ENCODE data around the gene CFAP299. TPM values are rescaled to one million over a fixed set of nuclear protein-coding genes. Genes with fewer than 3 reads are reported as not detected.

CFAP299 gene
- total RNA-seq, 4 donors from 2014 or later = 5.1 TPM; not detected in 3

DNA sequence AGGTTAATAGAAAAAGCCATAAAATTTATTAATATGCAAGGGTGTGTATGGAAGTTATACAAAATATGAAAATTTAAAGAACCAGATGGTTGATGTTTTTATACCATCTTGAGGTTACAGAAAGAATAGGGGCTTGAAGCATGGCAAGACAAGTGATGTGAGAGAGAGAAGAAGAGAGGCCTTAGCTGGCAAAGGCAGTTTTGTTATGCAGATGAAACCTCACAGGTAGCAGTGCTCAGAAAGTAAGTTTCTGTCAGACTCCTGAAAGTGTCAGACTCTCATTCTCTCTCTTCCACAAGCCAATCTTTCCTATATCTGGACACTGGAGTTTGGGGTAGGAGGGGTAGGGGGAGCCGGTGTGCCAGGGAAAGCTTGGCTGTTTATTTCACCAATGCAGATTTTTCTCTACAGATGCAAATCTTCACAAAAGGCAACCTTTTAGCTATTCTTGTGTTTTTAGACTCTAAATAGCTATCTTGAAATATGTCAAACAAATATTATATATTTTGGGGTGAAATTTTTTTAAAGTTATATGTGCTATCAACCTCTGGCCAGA is 124.5 kb downstream of the CFAP299 start:
- TF ChIP-seq EP300 (IDR thresholded peaks at IDR 0.05) (no peak), POLR2AphosphoS5 (IDR thresholded peaks at IDR 0.05) (no peak)
- Histone ChIP-seq H3K27me3 (no peaks in the 10 kb centered on the region), H3K27ac (no peak overlapping the region), H3K36me3 (no peaks in the 10 kb centered on the region), H3K4me3 (no peak overlapping the region), H3K4me1 (peaks cover 0 to 2% (median 0%) of the 10 kb centered on the region in 3 donors), H3K9me3 (no peaks in the 10 kb centered on the region)
- no peak for ATAC-seq
- 100% methylated on average over 1 of the region's 1 CpG for WGBS, 2 donors (ENCODE audit: low coverage in 1 of 2)

DNA sequence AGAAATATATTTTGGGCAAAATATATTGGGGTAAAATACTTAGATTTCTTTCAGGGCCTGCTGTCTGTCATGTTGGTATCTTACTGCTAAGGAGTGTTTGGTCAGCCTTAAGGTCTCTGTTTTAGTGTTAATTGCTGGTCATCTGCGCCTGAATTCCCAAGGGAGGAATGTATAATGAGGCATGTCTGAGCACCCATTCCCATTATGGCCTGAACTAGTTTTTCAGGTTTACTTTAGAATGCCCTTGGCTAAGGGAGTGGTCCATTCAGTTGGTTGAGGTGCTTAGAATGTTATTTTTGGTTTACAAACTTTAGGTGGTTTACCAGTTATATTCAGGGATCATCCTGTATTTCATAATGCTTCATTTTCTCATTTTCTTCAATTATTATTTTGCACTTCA is 125.9 kb downstream of the CFAP299 start:
- no peak overlapping the region for H3K4me3 ChIP-seq
- no peak for TF ChIP-seq POLR2A (IDR thresholded peaks at IDR 0.05)
- no peak for TF ChIP-seq EP300 (IDR thresholded peaks at IDR 0.05)
- TF ChIP-seq POLR2AphosphoS5 (IDR thresholded peaks at IDR 0.05) = no peak
- TF ChIP-seq, protein P1, sequence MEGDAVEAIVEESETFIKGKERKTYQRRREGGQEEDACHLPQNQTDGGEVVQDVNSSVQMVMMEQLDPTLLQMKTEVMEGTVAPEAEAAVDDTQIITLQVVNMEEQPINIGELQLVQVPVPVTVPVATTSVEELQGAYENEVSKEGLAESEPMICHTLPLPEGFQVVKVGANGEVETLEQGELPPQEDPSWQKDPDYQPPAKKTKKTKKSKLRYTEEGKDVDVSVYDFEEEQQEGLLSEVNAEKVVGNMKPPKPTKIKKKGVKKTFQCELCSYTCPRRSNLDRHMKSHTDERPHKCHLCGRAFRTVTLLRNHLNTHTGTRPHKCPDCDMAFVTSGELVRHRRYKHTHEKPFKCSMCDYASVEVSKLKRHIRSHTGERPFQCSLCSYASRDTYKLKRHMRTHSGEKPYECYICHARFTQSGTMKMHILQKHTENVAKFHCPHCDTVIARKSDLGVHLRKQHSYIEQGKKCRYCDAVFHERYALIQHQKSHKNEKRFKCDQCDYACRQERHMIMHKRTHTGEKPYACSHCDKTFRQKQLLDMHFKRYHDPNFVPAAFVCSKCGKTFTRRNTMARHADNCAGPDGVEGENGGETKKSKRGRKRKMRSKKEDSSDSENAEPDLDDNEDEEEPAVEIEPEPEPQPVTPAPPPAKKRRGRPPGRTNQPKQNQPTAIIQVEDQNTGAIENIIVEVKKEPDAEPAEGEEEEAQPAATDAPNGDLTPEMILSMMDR (IDR thresholded peaks at IDR 0.05) = no peak
- no peaks in the 10 kb centered on the region for H3K27me3 ChIP-seq
- H3K4me1 ChIP-seq = peaks cover 0 to 2% (median 0%) of the 10 kb centered on the region in 3 donors
- H3K27ac ChIP-seq = no peak overlapping the region
- no peaks in the 10 kb centered on the region for H3K9me3 ChIP-seq
- H3K36me3 ChIP-seq = no peaks in the 10 kb centered on the region
- ATAC-seq = no peak
- no CpG with 5 or more reads among the region's 1 CpG for WGBS, 2 donors (ENCODE audit: low coverage in 1 of 2)

DNA sequence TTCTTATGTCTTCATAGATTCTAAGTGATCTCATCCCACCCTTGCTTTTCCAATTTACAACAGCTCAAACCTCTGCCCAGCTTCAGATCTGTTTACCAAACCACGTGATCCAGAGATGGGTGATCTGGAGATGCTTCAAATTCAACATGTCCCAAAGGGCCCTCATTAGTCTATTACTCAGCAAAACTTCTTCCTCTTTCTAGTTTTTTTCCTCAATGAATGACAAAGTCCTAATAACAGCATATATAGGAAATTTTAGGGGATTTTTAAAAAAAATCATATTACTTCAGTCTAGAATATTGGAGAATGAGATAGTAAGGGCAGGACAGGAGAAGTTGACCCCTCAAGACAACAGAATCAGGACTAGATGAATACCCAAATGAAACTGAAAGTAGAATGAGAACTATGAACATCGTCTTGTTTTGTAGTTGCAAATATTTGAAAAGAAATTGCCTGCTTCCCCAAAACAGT is 127.1 kb downstream of the CFAP299 start:
- no peak for ATAC-seq
- no peaks in the 10 kb centered on the region for H3K9me3 ChIP-seq

DNA sequence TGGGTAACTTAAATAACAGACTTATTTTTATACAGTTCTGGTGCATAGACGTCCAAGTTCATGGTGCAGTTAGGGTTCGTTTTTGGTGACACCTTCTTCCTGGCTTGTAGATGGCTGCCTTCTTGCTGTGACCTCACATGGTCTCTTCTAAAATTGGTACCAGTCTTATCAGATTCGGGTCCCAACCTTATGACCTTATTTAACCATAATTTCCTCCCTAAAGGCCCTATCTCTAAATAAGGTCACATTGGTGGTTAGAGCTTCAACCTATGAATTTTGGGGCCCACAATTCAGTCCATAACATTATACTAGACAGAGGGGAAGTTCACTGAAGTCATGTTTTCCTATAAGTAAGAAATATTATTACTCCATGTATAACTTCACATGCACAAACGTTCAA is 128.0 kb downstream of the CFAP299 start:
- Histone ChIP-seq H3K4me1 (peaks cover 0 to 2% (median 0%) of the 10 kb centered on the region in 3 donors), H3K4me3 (no peak overlapping the region), H3K27ac (no peak overlapping the region), H3K9me3 (no peaks in the 10 kb centered on the region), H3K27me3 (no peaks in the 10 kb centered on the region), H3K36me3 (no peaks in the 10 kb centered on the region)
- TF ChIP-seq, protein P1 (IDR thresholded peaks at IDR 0.05) = no peak
- TF ChIP-seq POLR2AphosphoS5 (IDR thresholded peaks at IDR 0.05) (no peak), EP300 (IDR thresholded peaks at IDR 0.05) (no peak), POLR2A (IDR thresholded peaks at IDR 0.05) (no peak)
- no peak for ATAC-seq
- WGBS, 2 donors (ENCODE audit: low coverage in 1 of 2) = 57 to 89% methylated on average over 4 of the region's 4 CpGs

More for the DNA sequence above, 127.1 kb downstream of the CFAP299 start:
- Histone ChIP-seq H3K4me3 (no peak overlapping the region), H3K27me3 (no peaks in the 10 kb centered on the region), H3K36me3 (no peaks in the 10 kb centered on the region), H3K27ac (no peak overlapping the region), H3K4me1 (peaks cover 0 to 2% (median 0%) of the 10 kb centered on the region in 3 donors)
- TF ChIP-seq POLR2AphosphoS5 (IDR thresholded peaks at IDR 0.05) (no peak), EP300 (IDR thresholded peaks at IDR 0.05) (no peak), POLR2A (IDR thresholded peaks at IDR 0.05) (no peak)
- TF ChIP-seq, protein P1 (IDR thresholded peaks at IDR 0.05) = no peak
- WGBS, 2 donors (ENCODE audit: low coverage in 1 of 2) = 46 to 75% methylated on average over 1 to 2 of the region's 2 CpGs

DNA sequence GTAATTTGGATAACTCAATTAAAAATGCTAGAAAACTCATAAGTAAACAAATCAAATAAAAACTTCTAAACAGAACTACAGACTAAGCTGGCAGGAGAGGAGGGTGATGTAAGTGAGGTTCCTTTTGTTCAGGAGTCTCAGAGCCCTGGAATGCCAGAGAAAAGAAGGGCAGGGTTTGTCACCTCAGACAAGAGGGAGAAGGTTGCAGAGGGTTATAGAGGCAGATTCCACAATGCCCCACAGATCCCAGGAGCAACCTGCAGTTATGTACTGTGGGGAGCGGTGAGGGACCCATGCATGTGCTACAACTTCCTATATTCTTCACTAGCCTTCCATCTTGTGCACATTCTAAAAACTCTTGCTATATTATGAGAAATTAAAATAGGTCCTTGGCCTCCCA is 129.7 kb downstream of the CFAP299 start:
- peaks cover 0 to 2% (median 0%) of the 10 kb centered on the region in 3 donors for H3K4me1 ChIP-seq
- no peaks in the 10 kb centered on the region for H3K9me3 ChIP-seq
- H3K36me3 ChIP-seq = no peaks in the 10 kb centered on the region
- ATAC-seq = no peak
- TF ChIP-seq, protein P1 (IDR thresholded peaks at IDR 0.05) = no peak
- TF ChIP-seq POLR2AphosphoS5 (IDR thresholded peaks at IDR 0.05) (no peak), POLR2A (IDR thresholded peaks at IDR 0.05) (no peak), EP300 (IDR thresholded peaks at IDR 0.05) (no peak)
- no peaks in the 10 kb centered on the region for H3K27me3 ChIP-seq
- WGBS, 2 donors (ENCODE audit: low coverage in 1 of 2) = 100% methylated on average over 1 of the region's 1 CpG; no CpG with 5 or more reads in 1 of the 2 donors
- H3K27ac ChIP-seq = no peak overlapping the region
- no peak overlapping the region for H3K4me3 ChIP-seq

Measured in gastroesophageal sphincter (tissue), 4 donors.